ENCODE measurements around the gene COG8.

Gene COG8

DNA sequence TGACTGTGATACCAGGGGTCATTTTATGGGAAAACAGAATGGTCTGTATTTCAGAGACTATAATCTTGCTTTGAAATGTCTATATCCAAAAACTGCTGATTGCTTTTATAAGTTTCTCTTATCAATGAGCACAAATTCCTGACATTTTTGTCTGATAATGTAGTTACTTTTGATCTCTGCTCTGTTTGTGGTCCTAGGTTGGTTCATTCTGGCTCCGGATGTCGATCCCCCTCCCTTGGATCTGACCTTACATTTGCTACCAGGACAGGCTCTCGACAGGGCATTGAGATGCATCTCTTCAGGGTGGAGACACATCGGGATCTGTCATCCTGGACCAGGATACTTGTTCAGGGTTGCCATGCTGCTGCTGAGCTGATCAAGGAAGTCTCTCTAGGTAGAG is 55.5 kb downstream of the COG8 start:
- DNase-seq, result no peak

DNA sequence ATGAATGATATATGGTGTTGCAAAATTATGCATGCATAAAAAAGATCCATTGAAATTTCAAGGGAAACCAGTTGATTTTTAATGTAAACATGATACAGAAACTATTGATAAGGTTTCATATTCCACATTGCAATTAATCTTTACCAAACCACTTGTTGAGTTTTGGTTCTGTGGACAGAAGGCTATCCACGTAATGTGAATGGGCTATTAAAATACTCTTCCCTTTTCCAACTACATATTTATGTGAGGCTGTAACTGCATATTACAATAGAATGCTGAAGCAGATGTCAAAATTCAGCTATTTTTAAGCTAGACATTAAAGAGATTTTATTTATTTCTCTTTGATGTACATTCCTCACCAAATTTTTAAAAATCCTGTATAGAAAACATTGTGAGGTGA is 62.0 kb downstream of the COG8 start:
- no peak for DNase-seq
